Astrocyte (in vitro differentiated cells and primary cell): ENCODE measurements around the gene GPR139. TPM values are rescaled to one million over a fixed set of nuclear protein-coding genes. Genes with fewer than 3 reads are reported as not detected.

Experiments used
- DNase-seq: peaks from one replicate; pipeline ENCODE4 v3.0.0-alpha.2; 2010; ENCODE audit warnings: low read depth
- FAIRE-seq: peaks from 2 replicates; lab custom pipeline; 2011; peaks lifted over from hg19 to GRCh38; lab: Jason Lieb, UNC
- H2AFZ ChIP-seq: 2 replicates; pipeline ENCODE4 v1.6.0; 2012; ENCODE audit warnings: low read depth, low read length, inconsistent platforms
- H3K27ac ChIP-seq: 2 replicates; pipeline ENCODE4 v1.5.1; 2011; ENCODE audit warnings: low read depth, low read length, inconsistent platforms
- H3K27me3 ChIP-seq: 2 replicates; pipeline ENCODE4 v1.6.0; 2011; ENCODE audit warnings: low read length, inconsistent platforms; ENCODE audit not compliant: insufficient read depth
- H3K36me3 ChIP-seq: 2 replicates; pipeline ENCODE4 v1.5.1; 2011; ENCODE audit warnings: low read length, inconsistent platforms; ENCODE audit not compliant: insufficient read depth
- H3K4me1 ChIP-seq: 2 replicates; pipeline ENCODE4 v1.5.1; 2011; ENCODE audit warnings: low read length, inconsistent platforms; ENCODE audit not compliant: insufficient read depth
- H3K4me2 ChIP-seq: 2 replicates; pipeline ENCODE4 v1.6.0; 2012; ENCODE audit warnings: low read length, inconsistent platforms
- H3K4me3 ChIP-seq: 2 replicates; pipeline ENCODE4 v1.5.1; 2011; ENCODE audit warnings: low read depth, mild to moderate bottlenecking, low read length, inconsistent platforms; ENCODE audit not compliant: insufficient read depth
- H3K79me2 ChIP-seq: 2 replicates; pipeline ENCODE4 v1.6.0; 2012; ENCODE audit warnings: mild to moderate bottlenecking, low read length, inconsistent platforms; ENCODE audit not compliant: insufficient read depth
- H3K9ac ChIP-seq: 2 replicates; pipeline ENCODE4 v1.6.0; 2012; ENCODE audit warnings: mild to moderate bottlenecking, low read length, inconsistent platforms
- H3K9me3 ChIP-seq: 2 replicates; pipeline ENCODE4 v1.5.1; 2012; ENCODE audit warnings: low read depth, mild to moderate bottlenecking, low read length, inconsistent platforms; ENCODE audit not compliant: insufficient read depth
- H4K20me1 ChIP-seq: 2 replicates; pipeline ENCODE4 v1.6.0; 2012; ENCODE audit warnings: low read length, inconsistent platforms; ENCODE audit not compliant: insufficient read depth
- H3K27ac Mint-ChIP-seq: one replicate; pipeline ENCODE4 v1.8.0; 2021; ENCODE audit warnings: mild to moderate bottlenecking, mixed read lengths; ENCODE audit not compliant: unreplicated experiment
- H3K27me3 Mint-ChIP-seq: one replicate; pipeline ENCODE4 v1.8.0; 2021; ENCODE audit warnings: low read depth, mixed read lengths; ENCODE audit not compliant: unreplicated experiment
- H3K36me3 Mint-ChIP-seq: one replicate; pipeline ENCODE4 v1.8.0; 2021; ENCODE audit warnings: low read depth, mixed read lengths; ENCODE audit not compliant: unreplicated experiment
- H3K4me1 Mint-ChIP-seq: one replicate; pipeline ENCODE4 v1.8.0; 2021; ENCODE audit warnings: low read depth, mixed read lengths; ENCODE audit not compliant: unreplicated experiment
- H3K4me3 Mint-ChIP-seq: one replicate; pipeline ENCODE4 v1.8.0; 2021; ENCODE audit warnings: mild to moderate bottlenecking, moderate library complexity, mixed read lengths; ENCODE audit not compliant: unreplicated experiment
- H3K9me3 Mint-ChIP-seq: one replicate; pipeline ENCODE4 v1.8.0; 2021; ENCODE audit warnings: mild to moderate bottlenecking, mixed read lengths; ENCODE audit not compliant: unreplicated experiment
- EZH2 ChIP-seq: IDR thresholded peaks from 2 replicates; pipeline ENCODE4 v1.6.1; 2012; ENCODE audit warnings: mild to moderate bottlenecking, low read length, inconsistent platforms; ENCODE audit not compliant: insufficient read depth
- total RNA-seq: library from RNA; stranded (reverse); gene quantifications from 2 replicates; pipeline ENCODE4 v1.2.1, GENCODE V29; 2021
- TF ChIP-seq, protein P1 (sequence below): IDR thresholded peaks from 2 replicates; pipeline ENCODE4 v1.5.1; 2011; ENCODE audit warnings: low read depth, mild to moderate bottlenecking, inconsistent platforms, low read length, moderate library complexity; ENCODE audit not compliant: insufficient read depth

GPR139 gene
- total RNA-seq, 1 donor from 2014 or later, result not detected

DNA sequence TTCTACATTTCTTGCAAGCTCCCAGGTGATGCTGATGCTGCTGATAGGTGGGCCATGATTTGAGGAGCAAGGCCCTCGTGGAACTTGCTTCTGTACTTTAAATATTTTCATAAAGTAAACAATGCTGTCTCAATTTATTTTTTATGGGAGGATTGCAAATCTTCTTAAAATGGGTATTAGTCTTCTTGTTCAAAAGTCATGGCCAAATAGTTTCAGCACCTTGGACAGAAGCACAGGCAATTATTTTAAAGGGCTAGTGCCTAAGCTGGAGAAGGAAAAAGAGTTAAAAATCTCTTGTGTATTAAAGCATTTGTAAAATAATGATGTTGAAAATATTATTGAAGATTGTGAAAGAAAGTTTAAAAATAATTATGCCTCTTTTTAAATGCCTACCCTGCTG, 50.5 kb downstream of the GPR139 start:
- TF ChIP-seq, protein P1, sequence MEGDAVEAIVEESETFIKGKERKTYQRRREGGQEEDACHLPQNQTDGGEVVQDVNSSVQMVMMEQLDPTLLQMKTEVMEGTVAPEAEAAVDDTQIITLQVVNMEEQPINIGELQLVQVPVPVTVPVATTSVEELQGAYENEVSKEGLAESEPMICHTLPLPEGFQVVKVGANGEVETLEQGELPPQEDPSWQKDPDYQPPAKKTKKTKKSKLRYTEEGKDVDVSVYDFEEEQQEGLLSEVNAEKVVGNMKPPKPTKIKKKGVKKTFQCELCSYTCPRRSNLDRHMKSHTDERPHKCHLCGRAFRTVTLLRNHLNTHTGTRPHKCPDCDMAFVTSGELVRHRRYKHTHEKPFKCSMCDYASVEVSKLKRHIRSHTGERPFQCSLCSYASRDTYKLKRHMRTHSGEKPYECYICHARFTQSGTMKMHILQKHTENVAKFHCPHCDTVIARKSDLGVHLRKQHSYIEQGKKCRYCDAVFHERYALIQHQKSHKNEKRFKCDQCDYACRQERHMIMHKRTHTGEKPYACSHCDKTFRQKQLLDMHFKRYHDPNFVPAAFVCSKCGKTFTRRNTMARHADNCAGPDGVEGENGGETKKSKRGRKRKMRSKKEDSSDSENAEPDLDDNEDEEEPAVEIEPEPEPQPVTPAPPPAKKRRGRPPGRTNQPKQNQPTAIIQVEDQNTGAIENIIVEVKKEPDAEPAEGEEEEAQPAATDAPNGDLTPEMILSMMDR, result no peak
- no peak for TF ChIP-seq EZH2
- Mint-ChIP-seq H3K36me3 (no peaks in the 10 kb centered on the region), H3K4me3 (no peak overlapping the region), H3K4me1 (no peaks in the 10 kb centered on the region), H3K27ac (no peak overlapping the region), H3K27me3 (peaks cover 16% of the 10 kb centered on the region), H3K9me3 (peaks cover 4% of the 10 kb centered on the region)
- Histone ChIP-seq H3K9me3 (no peaks in the 10 kb centered on the region), H3K27ac (no peak overlapping the region), H3K4me3 (no peak overlapping the region), H3K36me3 (no peaks in the 10 kb centered on the region), H2AFZ (no peak overlapping the region), H3K9ac (no peak overlapping the region), H3K27me3 (no peaks in the 10 kb centered on the region), H3K4me1 (no peaks in the 10 kb centered on the region), H3K4me2 (no peak overlapping the region), H4K20me1 (no peaks in the 10 kb centered on the region), H3K79me2 (no peaks in the 10 kb centered on the region)
- FAIRE-seq (no peak), DNase-seq (no peak)

DNA sequence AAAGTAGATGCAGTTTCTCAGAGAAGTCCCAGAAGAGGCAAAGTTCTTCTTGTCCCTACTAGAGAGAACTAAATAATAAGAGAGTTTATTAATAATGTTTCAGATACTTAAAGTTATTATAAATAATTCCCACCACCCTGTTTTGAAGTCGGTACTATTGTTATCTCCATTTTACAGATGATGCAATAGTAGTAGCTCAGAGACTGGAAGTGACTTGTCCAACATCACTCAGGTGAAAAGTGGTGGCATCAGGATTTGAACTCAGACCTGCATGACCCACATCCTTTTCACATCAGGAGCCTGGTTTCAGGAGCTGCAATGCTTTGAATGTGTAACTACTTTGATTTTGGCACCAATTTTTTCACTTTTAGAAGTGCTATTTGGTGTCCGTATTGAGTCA, 52.7 kb downstream of the GPR139 start:
- no peaks in the 10 kb centered on the region for H3K36me3 ChIP-seq
- H4K20me1 ChIP-seq, result no peaks in the 10 kb centered on the region
- no peaks in the 10 kb centered on the region for H3K4me1 ChIP-seq
- no peak overlapping the region for H2AFZ ChIP-seq
- no peak for FAIRE-seq
- no peak overlapping the region for H3K9ac ChIP-seq
- no peaks in the 10 kb centered on the region for H3K9me3 ChIP-seq
- TF ChIP-seq EZH2, result no peak
- TF ChIP-seq, protein P1, result no peak
- H3K9me3 Mint-ChIP-seq, result peaks cover 4% of the 10 kb centered on the region
- H3K27me3 ChIP-seq, result no peaks in the 10 kb centered on the region
- H3K4me2 ChIP-seq, result no peak overlapping the region
- H3K4me3 ChIP-seq, result no peak overlapping the region
- no peak overlapping the region for H3K27ac Mint-ChIP-seq
- no peaks in the 10 kb centered on the region for H3K4me1 Mint-ChIP-seq
- no peak overlapping the region for H3K4me3 Mint-ChIP-seq
- H3K36me3 Mint-ChIP-seq, result no peaks in the 10 kb centered on the region
- no peak overlapping the region for H3K27ac ChIP-seq
- H3K27me3 Mint-ChIP-seq, result peaks cover 10% of the 10 kb centered on the region
- H3K79me2 ChIP-seq, result no peaks in the 10 kb centered on the region
- no peak for DNase-seq

DNA sequence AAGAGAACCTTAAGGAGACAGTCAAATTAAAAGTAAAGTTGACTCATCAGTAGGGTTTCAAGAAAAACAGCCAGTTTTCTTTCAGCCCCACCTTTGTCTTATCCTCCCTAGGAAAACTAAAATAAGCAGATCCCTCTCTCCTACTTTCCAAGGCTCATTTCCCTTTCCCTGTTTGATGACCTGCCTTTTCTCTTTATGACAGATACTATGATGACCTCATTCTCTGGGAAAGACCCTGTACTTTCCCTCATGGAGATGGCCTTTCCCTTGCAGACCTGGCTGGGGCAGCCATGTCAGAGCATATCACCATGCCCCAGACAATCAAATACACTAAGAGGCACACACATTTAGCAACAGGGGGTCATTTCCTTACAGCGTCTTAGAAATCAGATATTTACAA, 53.6 kb downstream of the GPR139 start:
- H3K4me1 ChIP-seq, result no peaks in the 10 kb centered on the region
- H3K27ac Mint-ChIP-seq, result no peak overlapping the region
- H3K36me3 Mint-ChIP-seq, result no peaks in the 10 kb centered on the region
- TF ChIP-seq EZH2, result no peak
- TF ChIP-seq, protein P1, result no peak
- H3K27me3 ChIP-seq, result no peaks in the 10 kb centered on the region
- no peak overlapping the region for H3K4me2 ChIP-seq
- H3K9me3 Mint-ChIP-seq, result peaks cover 4% of the 10 kb centered on the region
- DNase-seq (no peak), FAIRE-seq (no peak)
- no peak overlapping the region for H3K9ac ChIP-seq
- no peaks in the 10 kb centered on the region for H3K79me2 ChIP-seq
- no peaks in the 10 kb centered on the region for H3K36me3 ChIP-seq
- H3K4me1 Mint-ChIP-seq, result no peaks in the 10 kb centered on the region
- H3K4me3 Mint-ChIP-seq, result no peak overlapping the region
- no peak overlapping the region for H3K27ac ChIP-seq
- no peak overlapping the region for H2AFZ ChIP-seq
- H3K9me3 ChIP-seq, result no peaks in the 10 kb centered on the region
- H4K20me1 ChIP-seq, result no peaks in the 10 kb centered on the region
- no peak overlapping the region for H3K4me3 ChIP-seq
- peaks cover 8% of the 10 kb centered on the region for H3K27me3 Mint-ChIP-seq
